DND-41 (cell line): ENCODE data around the gene TMCO4.

ENCODE experiments used
- ATAC-seq: fragments of 200-7000 bp; cut with Tn5 transposase; 3 replicates; pipeline ENCODE4 v1.9.1; 2021; ENCODE audit warnings: low read depth; ENCODE audit not compliant: insufficient read depth
- DNase-seq: peaks from one replicate; pipeline ENCODE4 v3.0.0-alpha.2; 2020
- H2AFZ ChIP-seq: 2 replicates; pipeline ENCODE4 v1.6.0; 2012; ENCODE audit warnings: low read depth, low read length
- H3K27ac ChIP-seq: 2 replicates; pipeline ENCODE4 v1.5.1; 2012; ENCODE audit warnings: low read length, inconsistent platforms
- H3K27me3 ChIP-seq: fragments of 200-600 bp; sonication (generic); 2 replicates; pipeline ENCODE4 v1.6.0; 2012; ENCODE audit warnings: low read length, mild to moderate bottlenecking, inconsistent platforms; ENCODE audit not compliant: insufficient read depth, poor library complexity
- H3K36me3 ChIP-seq: 2 replicates; pipeline ENCODE4 v1.5.1; 2012; ENCODE audit warnings: low read length, inconsistent platforms; ENCODE audit not compliant: insufficient read depth
- H3K4me1 ChIP-seq: 2 replicates; pipeline ENCODE4 v1.5.1; 2012; ENCODE audit warnings: mild to moderate bottlenecking, low read length; ENCODE audit not compliant: insufficient read depth
- H3K4me2 ChIP-seq: 2 replicates; pipeline ENCODE4 v1.6.0; 2012; ENCODE audit warnings: mild to moderate bottlenecking, moderate library complexity, low read length, inconsistent platforms; ENCODE audit not compliant: insufficient read depth
- H3K4me3 ChIP-seq, 2 experiments: fragments of 200-600 bp in 1 of 2; shearing (Covaris generic) in 1 of 2; 2 replicates each; pipeline ENCODE4 v1.5.1; 2012 to 2016; ENCODE audit warnings: inconsistent platforms in 2 of 2, low read length in 2 of 2, mild to moderate bottlenecking in 2 of 2, low read depth in 1 of 2, moderate library complexity in 1 of 2
- H3K79me2 ChIP-seq: 2 replicates; pipeline ENCODE4 v1.6.0; 2012; ENCODE audit warnings: low read length, inconsistent platforms; ENCODE audit not compliant: insufficient read depth
- H3K9ac ChIP-seq: 2 replicates; pipeline ENCODE4 v1.6.0; 2012; ENCODE audit warnings: low read depth, mild to moderate bottlenecking, inconsistent platforms, low read length, moderate library complexity
- H3K9me3 ChIP-seq: 2 replicates; pipeline ENCODE4 v1.5.1; 2012; ENCODE audit warnings: low read length, moderate library complexity, mild to moderate bottlenecking, inconsistent platforms; ENCODE audit not compliant: insufficient read depth, severe bottlenecking
- H4K20me1 ChIP-seq: 2 replicates; pipeline ENCODE4 v1.6.0; 2012; ENCODE audit warnings: low read length; ENCODE audit not compliant: insufficient read depth
- CTCF ChIP-seq: IDR thresholded peaks from 2 replicates; pipeline ENCODE4 v1.5.1; 2012; ENCODE audit warnings: borderline replicate concordance, low read length, moderate library complexity, mild to moderate bottlenecking; ENCODE audit not compliant: poor library complexity, severe bottlenecking; ENCODE audit errors: extremely low read depth
- EZH2 ChIP-seq: IDR thresholded peaks from 3 replicates; pipeline ENCODE4 v1.6.1; 2012; ENCODE audit warnings: borderline replicate concordance, low read depth, mild to moderate bottlenecking, moderate library complexity, low read length, inconsistent platforms; ENCODE audit not compliant: severe bottlenecking

TMCO4 gene

DNA sequence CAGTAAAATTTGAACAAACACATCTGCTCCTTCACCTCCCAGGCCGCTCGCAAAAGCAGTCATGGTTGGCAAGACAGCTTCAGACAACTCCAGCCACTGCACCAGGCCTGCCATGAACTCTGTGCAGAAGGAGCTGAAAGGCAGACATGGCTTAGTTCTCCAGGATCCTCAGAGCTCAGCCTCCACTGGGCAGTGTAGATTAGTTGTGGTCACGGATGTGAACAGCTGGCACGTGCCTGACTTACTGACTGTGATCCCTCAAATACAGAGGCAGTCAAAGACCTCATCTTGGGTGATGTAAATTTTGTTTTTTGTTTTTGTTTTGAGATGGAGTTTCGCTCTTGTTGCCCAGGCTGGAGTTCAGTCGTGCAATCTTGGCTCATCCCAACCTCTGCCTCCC, 28.4 kb downstream of the TMCO4 start:
- ATAC-seq = no peak
- no peak overlapping the region for H3K4me2 ChIP-seq
- H3K9ac ChIP-seq = no peak overlapping the region
- no peak overlapping the region for H3K4me3 ChIP-seq
- H3K27ac ChIP-seq = no peak overlapping the region
- H3K79me2 ChIP-seq = no peaks in the 10 kb centered on the region
- H3K36me3 ChIP-seq = no peaks in the 10 kb centered on the region
- H2AFZ ChIP-seq = no peak overlapping the region
- no peaks in the 10 kb centered on the region for H3K9me3 ChIP-seq
- TF ChIP-seq CTCF = no peak
- TF ChIP-seq EZH2 = no peak
- H3K4me1 ChIP-seq = no peaks in the 10 kb centered on the region
- H4K20me1 ChIP-seq = 0 out of 2 replicates have a peak, but pooled peaks cover 2% of the 10 kb centered on the region
- no peak for DNase-seq
- no peaks in the 10 kb centered on the region for H3K27me3 ChIP-seq

DNA sequence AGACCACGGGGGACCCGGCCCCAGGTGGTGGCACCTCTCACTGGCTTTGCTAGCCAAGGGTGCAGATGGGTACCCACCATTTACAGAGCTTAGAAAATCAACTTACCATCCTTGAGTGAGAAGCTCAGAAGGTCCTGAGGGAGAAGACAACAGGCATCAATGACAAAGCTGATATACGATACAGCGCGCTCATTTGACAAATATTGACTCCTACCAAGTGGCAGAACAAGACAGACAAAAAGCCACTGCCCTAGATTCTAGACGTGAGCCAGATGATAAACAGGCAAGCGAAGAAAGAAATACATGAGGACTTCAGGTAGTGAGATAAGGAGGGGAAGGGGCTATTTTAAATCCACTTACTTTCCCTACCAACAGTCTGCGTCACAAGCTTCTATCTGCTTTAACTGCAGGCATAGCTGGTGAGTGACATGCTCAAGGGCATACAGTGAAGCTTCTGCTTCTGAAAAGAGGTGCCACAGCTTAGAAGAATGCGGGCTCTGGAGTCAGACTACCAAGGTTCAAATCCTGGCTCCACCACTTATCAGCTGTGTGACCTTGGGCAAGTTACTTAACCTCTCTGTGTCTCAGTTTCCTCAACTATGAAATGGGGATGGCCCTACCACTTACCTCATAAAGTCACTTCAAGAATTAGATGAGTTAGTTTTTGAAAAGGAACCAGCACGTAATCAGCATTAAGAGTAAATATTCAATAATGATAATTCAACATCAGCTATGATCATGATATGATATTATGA, 29.1 kb downstream of the TMCO4 start:
- 0 out of 2 replicates have a peak, but pooled peaks cover 3% of the 10 kb centered on the region for H4K20me1 ChIP-seq
- H3K27ac ChIP-seq = no peak overlapping the region
- H3K4me1 ChIP-seq = no peaks in the 10 kb centered on the region

DNA sequence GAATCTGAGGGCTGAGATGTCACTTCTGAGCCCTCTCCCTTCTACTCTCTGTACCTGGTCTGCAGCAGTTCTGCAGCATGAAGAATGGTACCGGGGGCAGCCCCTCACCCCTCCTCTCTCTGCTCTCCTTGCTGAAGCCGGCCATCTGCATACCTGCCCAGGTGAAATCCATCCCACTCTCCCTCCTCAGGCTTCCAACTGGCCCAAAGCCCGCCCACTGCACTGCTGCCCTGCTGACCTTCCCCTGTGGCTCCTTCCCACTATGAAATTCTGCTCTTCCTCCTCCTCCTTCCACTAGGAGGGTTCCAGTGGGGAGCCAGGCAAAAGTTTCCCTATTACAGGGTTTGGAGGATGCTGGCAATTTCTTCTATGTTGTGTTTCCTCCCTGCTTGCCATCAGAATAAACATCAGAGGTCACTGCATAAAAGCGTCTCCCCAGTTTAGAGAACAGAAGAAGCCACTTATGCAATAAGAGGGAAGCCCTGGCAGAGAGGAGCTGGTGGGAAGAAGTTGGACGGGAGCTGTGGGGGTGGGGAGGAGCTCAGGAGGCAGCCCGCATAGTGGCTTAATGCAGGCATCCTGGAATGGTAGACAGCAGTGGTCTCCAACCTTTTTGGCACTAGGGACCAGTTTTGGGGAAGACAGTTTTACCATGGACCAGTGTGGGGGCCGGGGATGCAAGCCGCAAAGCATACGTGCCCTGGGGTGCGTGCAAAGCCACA, 30.3 kb downstream of the TMCO4 start:
- no peaks in the 10 kb centered on the region for H3K9me3 ChIP-seq
- DNase-seq (no peak), ATAC-seq (no peak)

More for the DNA sequence above, 29.1 kb downstream of the TMCO4 start:
- ATAC-seq = no peak
- H3K27me3 ChIP-seq = no peaks in the 10 kb centered on the region
- DNase-seq = no peak
- no peak overlapping the region for H3K9ac ChIP-seq
- H3K9me3 ChIP-seq = no peaks in the 10 kb centered on the region
- no peak overlapping the region for H3K4me3 ChIP-seq
- TF ChIP-seq EZH2 (no peak), CTCF (no peak)
- no peaks in the 10 kb centered on the region for H3K36me3 ChIP-seq
- no peaks in the 10 kb centered on the region for H3K79me2 ChIP-seq
- no peak overlapping the region for H3K4me2 ChIP-seq
- H2AFZ ChIP-seq = no peak overlapping the region

More for the DNA sequence above, 30.3 kb downstream of the TMCO4 start:
- Histone ChIP-seq H3K4me2 (no peak overlapping the region), H4K20me1 (0 out of 2 replicates have a peak, but pooled peaks cover 3% of the 10 kb centered on the region), H3K36me3 (no peaks in the 10 kb centered on the region), H3K4me1 (no peaks in the 10 kb centered on the region), H3K79me2 (no peaks in the 10 kb centered on the region), H2AFZ (no peak overlapping the region), H3K4me3 (no peak overlapping the region), H3K9ac (no peak overlapping the region), H3K27ac (no peak overlapping the region), H3K27me3 (no peaks in the 10 kb centered on the region)
- TF ChIP-seq CTCF = no peak
- no peak for TF ChIP-seq EZH2
